Epidermal melanocyte (primary cell): Measurements from ENCODE around the gene ANXA2.
"Not testable (repeated sequence)": the region's sequence is repeated elsewhere in the genome, so short reads cannot be mapped to it uniquely, and the experiment has no call there.

Experiments
- DNase-seq: peaks from one replicate; pipeline ENCODE4 v3.0.0; 2011; ENCODE audit warnings: low spot score; ENCODE audit not compliant: insufficient read length

ANXA2 gene

DNA sequence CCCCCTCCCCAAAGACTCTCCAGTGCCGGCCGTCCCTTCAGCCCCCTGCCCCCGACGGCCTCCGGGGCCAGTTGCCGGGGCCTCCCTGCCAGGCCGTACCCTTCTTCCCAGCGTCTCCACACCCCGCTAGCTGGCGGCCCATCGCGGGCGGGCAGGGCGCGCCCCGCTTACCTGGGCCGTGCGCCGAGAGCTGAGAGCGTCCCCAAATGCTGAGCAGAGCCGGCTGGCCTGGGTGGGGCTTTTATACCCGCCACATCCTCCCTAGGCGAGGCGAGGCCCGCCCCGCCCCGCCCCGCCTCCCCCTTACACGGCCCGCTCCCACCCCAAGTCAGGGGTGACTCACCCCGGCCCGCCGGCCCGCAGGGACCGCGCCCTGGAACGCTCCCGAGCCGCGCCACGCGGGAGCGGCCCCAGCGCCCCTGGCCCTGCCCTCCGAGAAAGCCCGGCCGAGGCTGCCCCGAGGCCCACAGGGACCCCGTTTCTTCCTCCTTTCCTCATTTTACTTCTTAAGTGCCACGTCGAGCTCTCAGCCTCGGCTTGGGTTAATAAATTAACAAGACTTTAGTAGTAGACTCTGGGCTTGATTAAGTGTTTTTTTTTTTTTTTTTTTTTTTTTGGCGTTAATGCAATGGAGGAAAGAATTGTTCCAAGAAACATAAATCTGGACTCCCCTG, at the start of gene ANXA2:
TSS of gene ANXA2 (minus strand) at position 215 of the 674 bp plus-strand sequence. CDS start 11,911 bp downstream, outside the sequence.
- DNase-seq = peak; percentile 74

DNA sequence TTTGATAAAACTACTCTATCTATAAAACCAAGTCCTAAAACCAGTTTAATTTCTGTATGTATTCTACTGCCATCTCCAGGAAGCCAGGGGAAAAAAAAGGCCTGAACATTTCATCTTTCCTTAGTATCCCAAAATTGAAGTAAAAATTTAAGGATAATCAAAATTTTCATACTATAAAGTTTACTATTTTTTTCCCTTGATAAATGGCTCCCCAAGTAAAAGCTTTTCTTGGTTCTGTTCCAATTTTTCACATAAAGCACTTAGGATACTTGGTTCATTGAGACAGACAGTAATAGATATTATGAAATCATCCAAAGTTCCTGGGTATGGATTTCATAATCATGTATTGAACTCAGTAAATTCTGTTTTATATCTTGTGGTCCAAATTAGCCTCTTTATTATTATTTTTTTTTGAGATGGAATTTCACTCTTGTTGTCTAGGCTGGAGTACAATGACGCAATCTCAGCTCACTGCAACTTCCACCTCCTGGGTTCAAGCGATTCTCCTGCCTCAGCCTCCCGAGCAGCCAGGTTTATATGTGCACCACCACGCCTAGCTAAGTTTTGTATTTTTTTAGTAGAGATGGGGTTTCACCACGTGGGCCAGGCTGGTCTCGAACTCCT, 46.6 kb upstream of the ANXA2 start:
- DNase-seq = no peak

DNA sequence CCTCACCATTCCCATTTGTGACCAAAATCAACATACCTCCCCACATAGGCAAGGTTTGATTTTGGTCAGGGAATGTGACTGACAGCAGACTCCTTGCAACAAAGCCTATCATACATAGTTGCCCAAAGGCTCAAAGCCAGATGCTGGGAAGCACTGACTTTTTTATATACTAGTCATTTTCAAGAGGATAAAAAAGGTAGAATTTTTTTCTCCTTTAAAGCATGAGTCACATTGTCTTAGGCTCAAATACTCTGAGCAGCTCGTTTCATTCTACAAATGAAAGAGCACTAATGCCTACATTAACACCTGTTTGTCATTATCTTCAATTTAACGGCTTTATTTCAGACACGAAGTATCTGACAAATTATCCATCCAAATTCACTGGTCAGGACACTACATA, 45.0 kb upstream of the ANXA2 start:
- no peak for DNase-seq

DNA sequence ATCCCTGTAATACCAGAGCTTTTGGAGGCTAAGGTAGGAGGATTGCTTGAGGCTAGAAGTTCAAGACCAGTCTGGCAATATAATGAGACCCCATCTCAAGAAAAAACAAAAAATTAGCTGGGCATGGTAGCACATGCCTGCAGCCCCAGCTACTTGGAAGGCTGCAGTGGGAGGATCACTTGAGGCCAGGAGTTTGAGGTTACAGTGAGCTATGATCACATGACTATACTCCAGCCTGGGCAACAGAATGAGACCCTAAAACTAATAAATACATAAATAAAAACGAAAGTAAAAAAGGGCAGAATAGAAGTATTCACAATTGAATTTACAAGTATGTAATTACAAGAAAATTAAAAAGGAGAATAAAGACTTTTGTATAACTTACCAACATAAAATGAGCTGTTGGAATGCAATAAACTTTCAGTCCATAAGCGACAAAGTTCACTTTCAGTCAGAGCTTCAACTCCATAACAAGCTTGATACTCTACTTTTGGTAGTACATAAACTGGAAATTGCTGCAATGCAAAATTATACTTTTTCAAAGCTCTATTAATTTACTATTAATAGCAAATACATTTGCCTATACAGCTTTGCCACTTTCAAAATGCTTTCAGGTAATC, 44.4 kb upstream of the ANXA2 start:
- DNase-seq = no peak

DNA sequence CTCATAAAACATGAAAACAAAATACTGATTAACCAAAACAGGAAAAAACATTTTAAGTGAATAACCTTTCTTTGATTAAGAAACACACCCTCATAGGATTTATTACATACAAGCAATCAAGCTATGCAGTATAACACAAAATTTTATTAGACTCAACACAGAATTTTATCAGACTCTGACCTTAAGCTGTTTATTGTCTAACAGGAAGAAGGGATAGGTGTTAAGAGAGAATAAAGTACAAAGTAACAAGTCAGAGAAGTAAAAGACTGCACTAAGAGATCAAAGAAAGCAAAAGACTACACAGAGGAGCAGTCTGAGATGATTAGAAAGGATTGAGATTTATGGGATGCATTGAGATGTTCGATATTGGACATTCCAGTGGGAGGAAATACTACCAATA, 43.5 kb upstream of the ANXA2 start:
- no peak for DNase-seq

DNA sequence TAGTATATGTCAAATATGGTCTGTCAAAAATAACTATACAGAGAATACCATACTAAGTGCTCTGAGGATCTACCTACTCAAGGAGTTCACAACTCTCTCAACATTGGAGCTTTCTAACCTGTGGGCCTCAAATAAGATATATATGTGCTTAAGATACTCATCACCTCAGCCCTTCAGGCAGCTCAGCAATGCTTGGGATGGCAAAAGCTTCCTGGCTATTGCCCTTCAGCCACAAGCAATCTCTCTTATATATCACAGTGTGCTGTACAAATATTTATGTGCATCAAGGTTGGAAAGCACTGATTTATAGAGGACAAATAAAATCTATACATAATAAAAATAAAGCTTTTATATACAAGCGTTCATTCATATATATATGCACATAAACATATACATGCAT, 40.9 kb upstream of the ANXA2 start:
- DNase-seq = no peak

DNA sequence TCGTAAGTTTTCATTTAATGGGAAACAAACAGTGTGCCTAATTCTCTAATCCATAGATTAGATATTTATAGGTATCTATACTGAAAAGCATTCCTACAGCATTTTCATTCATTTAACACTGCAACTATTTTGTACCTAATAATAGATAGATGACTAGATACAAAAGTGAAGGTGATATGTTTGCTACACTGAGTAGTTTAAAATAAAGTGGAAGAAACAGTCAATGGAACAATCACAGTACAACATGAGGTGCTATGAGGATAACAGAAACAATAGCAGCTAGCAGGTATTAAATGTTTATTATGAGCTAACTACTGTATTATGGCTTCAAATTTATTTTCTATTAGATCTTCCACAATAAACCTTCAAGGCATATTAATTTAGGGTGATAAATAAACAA, 31.1 kb upstream of the ANXA2 start:
- no peak for DNase-seq

DNA sequence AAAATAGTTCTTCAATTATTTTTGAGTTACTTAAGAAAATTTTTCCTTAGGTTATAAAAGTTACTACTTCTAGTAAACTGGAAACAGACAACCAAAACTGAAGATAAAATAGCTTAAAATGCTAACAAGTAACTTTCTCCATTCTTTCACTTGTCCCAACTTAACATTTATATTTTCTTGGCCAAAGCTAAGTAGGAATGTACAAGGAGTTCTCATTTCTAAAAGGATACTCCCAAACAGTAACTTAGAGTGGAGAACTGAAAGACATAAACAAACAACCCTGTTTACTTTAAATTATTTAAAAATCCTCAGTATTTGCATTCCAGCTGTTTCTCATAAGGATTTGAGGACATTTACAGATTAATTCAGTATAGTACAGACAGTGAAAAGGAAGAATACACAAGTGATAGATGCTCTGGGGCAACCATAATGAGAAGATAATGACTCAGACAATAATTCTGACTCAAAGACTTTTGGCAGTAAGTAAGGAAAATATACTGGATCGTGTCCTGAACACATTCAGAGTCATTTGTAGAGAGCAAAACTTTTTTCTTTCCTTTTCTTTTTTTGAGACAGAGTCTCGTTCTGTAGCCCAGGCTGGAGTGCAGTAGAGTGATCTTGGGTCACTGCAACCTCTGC, 29.2 kb upstream of the ANXA2 start:
- DNase-seq = no peak

DNA sequence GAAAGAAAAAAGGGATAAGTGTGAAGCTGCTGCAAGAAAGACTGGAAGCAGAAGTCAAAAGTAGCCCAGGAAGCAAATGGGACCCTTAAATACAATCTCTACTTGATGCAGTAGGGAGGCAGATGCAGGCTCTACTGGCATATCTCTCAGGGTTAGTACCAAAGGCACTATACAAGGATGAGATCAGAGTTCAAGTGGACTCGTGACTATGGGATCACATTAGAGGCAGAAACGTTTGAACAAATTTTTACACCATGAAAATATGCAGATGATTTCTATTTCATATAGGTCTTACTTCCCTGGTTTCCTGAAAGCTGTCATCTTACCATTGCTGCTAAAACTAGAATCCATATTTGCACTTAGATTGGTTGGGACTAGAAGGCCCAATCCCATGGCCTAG, 27.7 kb upstream of the ANXA2 start:
- DNase-seq = no peak

DNA sequence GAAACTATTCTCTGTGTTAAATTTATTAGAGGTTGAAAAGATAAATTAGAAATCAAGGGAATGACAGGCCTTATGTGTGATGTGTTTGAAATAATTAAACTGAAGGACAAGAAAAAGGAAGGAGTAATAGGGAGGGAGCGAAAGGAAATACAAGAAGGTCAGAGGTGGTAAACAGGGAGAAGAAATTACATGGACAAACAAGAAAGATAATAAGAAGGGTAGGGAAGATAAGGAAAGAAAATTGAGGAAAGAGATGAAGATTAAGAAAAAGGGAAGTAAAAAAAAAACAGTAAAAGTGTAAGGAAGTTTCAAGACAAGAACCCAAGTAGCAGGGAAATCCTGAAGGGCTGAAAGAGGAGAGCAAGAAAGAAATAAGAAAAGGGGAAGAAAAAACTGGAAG, 26.2 kb upstream of the ANXA2 start:
- DNase-seq = no peak

DNA sequence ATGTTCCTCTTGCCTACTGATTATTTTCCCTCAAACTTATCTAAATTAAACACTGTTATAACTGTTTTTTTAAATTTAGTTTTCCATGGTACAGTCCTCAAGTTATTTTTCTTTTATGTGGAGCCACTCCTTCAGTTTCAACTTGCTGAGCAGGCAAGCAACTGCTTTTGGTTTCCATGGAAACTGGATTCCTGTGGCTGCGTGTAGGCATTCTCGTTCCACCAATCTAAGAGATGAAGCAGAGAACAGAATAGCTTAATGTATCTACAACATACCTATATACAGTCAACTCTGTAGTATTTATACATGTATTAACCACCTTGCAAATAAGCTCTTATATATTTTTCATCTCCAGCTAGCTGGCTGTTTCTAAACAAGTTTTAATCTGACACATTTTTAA, 25.8 kb upstream of the ANXA2 start:
- no peak for DNase-seq

DNA sequence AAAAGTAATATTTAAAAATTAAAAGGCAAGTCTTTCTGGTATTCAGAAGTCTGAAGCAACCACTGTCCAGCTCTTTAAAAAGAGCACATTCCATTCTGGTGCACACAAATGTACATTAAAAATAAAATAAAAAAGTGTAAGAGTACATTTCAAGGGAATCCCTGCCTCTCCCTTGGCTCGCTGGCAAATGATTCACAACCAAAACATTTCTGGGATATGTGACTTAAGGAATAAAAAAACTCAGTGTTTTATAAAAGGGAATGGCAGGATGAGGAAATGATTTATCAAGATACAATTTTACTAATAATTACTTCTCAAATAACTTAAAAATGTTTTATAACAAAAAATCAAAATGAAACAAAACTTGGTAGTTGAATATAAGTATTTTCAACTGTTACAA, 23.8 kb upstream of the ANXA2 start:
- DNase-seq = no peak

DNA sequence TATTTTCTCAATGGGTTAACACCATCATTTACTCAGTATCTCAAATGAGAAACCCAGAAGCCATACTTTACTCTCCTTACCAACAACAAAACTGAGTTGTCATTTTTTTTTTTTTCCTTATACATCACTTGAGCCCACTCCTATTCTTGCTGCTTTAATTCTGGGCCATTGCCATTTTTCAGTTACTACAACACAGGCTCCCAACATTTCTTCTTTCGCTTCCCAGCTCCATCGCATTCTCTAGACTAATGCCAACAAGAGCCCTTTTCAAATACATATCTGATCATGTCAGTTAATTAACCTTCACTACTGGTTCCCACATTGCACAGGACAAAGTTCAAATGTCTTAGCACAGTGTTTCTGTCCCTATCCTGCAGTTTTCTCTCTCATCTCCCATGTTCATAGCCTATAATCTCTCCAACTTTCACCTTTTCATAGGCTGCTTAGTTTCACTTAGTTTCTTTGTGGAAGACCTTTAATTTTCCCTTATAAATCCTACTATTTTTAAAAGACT, 22.5 kb upstream of the ANXA2 start:
- DNase-seq = no peak

DNA sequence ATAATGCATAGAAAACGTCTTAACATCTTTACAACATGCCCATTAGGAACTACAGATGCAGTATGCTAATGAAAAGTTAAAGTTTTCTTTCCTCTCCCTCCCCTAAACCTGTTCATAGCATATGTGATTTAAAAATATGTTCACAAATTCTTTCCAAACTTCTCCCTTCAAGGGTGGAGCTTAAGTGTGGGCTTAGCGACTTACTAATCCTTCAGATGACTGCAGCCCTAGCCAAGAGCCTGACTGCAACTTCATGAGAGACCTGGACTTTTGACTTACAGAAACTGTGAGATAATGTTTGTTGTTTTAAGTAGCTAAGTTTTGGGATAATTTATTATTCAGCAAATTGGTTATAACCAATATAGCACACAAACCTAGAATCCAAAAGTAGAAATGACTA, 22.0 kb upstream of the ANXA2 start:
- DNase-seq = no peak

DNA sequence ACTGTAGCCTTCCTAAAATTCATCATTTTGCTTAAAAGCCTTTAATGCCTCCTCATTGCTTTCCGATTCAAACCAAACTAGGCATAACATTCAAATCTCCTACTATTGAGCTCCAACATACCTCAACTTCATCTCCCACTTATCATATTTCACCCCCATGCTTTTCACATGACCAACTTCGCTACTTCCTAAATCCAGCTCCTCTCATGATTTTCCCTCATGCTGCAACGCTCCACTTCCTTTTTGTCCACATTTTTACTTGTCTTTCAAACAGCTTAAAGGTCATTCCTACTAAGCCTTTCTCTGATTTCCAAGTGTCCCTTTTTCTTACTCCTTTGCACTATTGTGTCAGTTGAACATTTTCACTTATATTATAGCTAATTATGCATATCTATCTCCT, 20.3 kb upstream of the ANXA2 start:
- no peak for DNase-seq

DNA sequence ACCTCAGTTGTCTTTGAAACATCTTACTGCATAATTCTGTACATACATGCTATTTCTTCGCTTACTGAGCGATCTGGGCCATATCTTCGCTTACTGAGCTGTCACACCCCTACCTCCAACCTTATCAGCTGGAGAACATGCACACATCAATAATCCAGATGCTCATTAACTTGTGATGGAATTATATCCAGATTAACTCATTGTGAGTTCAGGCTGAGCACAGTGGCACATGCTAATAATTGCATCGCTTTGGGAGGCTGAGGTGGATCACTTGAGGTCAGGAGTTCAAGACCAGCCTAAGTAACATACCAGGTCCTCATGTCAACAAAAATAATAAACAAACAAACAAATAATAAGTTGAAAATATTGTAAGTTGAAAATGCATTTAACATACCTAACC, 19.3 kb upstream of the ANXA2 start:
- no peak for DNase-seq

DNA sequence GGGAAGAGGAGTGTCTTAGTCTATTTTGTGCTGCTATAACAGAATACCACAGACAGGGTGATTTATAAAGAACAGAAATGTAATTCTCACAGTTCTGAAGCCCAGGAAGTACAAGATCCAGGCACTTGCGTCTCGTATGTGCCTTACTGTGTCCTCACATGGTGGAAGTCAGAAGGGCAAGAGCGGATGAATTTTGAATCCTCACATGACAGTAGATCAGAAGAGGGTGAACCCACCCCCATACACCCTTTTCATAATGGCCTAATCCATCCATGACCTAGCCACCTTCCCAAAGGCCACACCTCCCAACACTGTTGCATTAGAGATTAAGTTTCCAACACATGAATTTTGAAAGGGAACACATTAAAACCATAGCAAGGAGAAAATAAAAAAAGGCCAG, 18.7 kb upstream of the ANXA2 start:
- no peak for DNase-seq

DNA sequence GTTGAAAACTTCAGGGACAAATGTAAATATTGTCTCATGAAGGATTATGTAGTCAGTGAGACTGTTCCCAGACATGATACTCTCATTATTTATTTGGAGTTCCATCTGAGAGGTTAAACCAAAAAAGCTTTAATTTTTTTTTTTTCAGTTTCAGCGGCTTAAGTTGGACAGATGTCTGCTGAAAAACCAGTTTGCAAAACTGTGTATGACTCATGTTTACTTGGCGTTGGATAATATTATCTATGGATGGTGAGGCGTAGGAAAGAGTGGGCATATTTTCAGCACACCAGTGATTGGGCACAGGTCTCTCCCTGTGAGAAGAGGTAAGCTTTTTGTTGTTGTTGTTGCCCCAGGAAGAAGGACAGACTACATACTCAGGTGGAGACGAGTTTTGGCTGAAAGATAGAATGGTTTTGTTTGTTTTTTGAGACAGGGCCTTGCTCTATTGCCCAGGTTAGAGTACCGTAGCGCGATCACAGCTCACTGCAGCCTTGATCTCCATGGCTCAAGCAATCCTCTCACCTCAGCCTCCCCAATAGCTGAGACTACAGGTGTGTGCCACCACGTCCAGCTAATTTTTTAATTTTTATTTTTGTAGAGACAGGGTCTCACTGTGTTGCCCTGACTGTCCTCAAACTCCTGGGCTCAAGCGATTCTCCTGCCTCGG, 16.4 kb upstream of the ANXA2 start:
- DNase-seq = no peak

DNA sequence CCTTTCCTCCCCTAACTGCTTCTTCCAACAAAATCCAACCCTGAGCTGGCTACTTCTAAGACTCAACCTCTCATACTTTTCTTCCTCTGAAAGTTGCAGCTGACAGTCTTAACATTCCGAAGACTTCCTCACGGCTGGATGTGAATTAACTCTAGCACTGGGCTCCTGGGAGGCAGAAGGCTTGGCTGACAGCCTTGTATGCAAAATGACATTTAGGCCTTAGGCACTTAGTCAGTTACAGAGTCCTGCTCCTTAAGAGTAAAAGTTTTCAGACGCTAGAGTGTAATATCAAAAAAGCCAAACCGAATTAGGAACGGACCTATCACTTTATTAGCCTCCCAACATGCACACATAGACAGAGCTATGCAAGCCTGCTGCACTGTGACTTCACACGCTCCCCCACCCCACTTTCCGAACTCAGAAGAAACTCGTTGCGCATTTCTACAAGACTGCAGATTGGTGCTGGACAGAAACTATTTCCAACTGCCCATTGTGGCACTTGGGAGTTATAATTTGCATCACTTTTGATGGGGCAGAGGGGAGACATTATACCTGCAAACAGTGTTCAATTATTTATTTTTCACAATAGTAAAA, 15.5 kb upstream of the ANXA2 start:
- no peak for DNase-seq

DNA sequence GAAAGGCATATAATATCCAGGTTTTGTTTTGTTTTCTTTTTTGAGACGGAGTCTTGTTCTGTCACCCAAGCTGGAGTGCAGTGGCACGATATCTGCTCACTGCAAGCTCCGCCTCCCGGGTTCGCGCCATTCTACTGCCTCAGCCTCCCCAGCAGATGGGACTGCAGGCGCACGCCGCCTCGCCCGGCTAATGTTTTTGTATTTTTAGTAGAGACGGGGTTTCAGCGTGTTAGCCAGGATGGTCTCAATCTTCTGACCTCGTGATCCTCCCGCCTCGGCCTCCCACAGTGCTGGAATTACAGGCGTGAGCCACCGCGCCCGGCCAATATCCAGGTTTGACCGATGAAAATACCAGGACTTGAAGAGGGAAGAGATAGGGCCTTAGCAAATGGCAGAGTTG, 15.0 kb upstream of the ANXA2 start:
- DNase-seq = not testable (repeated sequence)

DNA sequence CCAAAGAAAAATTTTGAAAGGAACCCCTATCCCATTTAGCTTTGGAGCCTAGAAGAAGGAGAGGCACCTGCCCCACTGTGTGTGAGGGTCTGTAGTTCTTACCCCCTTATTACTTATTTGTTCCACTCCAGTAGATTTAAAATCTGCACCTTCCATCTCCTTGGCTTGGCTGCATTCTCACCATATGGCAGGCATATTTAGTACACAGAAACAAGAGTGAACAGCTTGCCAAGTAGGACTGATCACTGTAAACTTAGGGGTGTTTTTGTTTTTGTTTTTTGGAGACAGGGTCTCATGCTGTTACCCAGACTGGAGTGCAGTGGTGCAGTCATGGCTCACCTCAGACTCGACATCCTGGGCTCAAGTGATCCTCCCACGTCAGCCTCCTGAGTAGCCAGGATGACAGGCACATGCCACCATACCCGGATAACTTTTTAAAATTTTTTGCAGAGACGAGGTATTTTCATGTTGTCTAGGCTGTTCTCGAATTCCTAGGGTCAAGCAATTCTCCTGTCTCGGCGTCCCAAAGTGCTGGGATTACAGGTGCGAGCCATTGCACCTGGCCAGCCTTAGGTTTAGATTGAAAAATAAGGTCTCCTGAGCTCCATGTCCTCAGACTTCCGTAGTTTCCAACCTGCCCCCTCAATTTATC, 14.1 kb upstream of the ANXA2 start:
- DNase-seq = no peak
